ENCODE data around the gene SLC25A17.

The SLC25A17 gene

GRCh38 chr22:40749829-40750228 lies 69.3 kb downstream of the SLC25A17 start:
- H4K20me1 ChIP-seq (ENCODE audit: insufficient read depth, low read length), result no peaks in the 10 kb centered on the region
- H3K4me1 ChIP-seq (ENCODE audit: low read length), result no peaks in the 10 kb centered on the region
- H3K4me3 ChIP-seq (ENCODE audit: low read length), result no peak overlapping the region
- H3K27ac ChIP-seq (ENCODE audit: low read length), result no peak overlapping the region
- H3K9me3 ChIP-seq (ENCODE audit: insufficient read depth, low read length), result no peaks in the 10 kb centered on the region
- no peak overlapping the region for H3K4me2 ChIP-seq (ENCODE audit: low read length)
- no peak overlapping the region for H3K9ac ChIP-seq (ENCODE audit: low read length)
- H3K79me2 ChIP-seq (ENCODE audit: low read length), result no peaks in the 10 kb centered on the region
- H2AFZ ChIP-seq (ENCODE audit: low read depth, low read length), result no peak overlapping the region
- H3K36me3 ChIP-seq (replicated peaks; ENCODE audit: low read depth, low read length), result no peaks in the 10 kb centered on the region
- no peak for TF ChIP-seq EZH2phosphoT487 (IDR thresholded peaks at IDR 0.05; ENCODE audit: low read depth)
- TF ChIP-seq CTCF (IDR thresholded peaks at IDR 0.05; ENCODE audit: low read depth, low read length), result no peak
- H3K27me3 ChIP-seq (ENCODE audit: low read depth, low read length), result 0 out of 2 replicates have a peak, but pooled peaks cover 3% of the 10 kb centered on the region

GRCh38 chr22:40748388-40749355 lies 70.5 kb downstream of the SLC25A17 start:
- TF ChIP-seq CTCF (IDR thresholded peaks at IDR 0.05; ENCODE audit: low read depth, low read length) (no peak), EZH2phosphoT487 (IDR thresholded peaks at IDR 0.05; ENCODE audit: low read depth) (no peak)
- no peaks in the 10 kb centered on the region for H4K20me1 ChIP-seq (ENCODE audit: insufficient read depth, low read length)
- H3K4me3 ChIP-seq (ENCODE audit: low read length), result no peak overlapping the region
- H3K9me3 ChIP-seq (ENCODE audit: insufficient read depth, low read length), result no peaks in the 10 kb centered on the region
- H3K79me2 ChIP-seq (ENCODE audit: low read length), result no peaks in the 10 kb centered on the region
- no peaks in the 10 kb centered on the region for H3K36me3 ChIP-seq (replicated peaks; ENCODE audit: low read depth, low read length)
- H3K9ac ChIP-seq (ENCODE audit: low read length), result no peak overlapping the region
- H3K27ac ChIP-seq (ENCODE audit: low read length), result no peak overlapping the region
- H3K4me1 ChIP-seq (ENCODE audit: low read length), result no peaks in the 10 kb centered on the region
- H3K27me3 ChIP-seq (ENCODE audit: low read depth, low read length), result 0 out of 2 replicates have a peak, but pooled peaks cover 3% of the 10 kb centered on the region
- H2AFZ ChIP-seq (ENCODE audit: low read depth, low read length), result no peak overlapping the region
- no peak overlapping the region for H3K4me2 ChIP-seq (ENCODE audit: low read length)

- no peak overlapping the region for H3K4me2 ChIP-seq (ENCODE audit: low read length)
Observed at GRCh38 chr22:40747361-40747760, 71.8 kb downstream of the SLC25A17 start.

More at GRCh38 chr22:40747361-40747760, 71.8 kb downstream of the SLC25A17 start:
- 0 out of 2 replicates have a peak, but pooled peaks cover 3% of the 10 kb centered on the region for H3K27me3 ChIP-seq (ENCODE audit: low read depth, low read length)
- no peaks in the 10 kb centered on the region for H3K9me3 ChIP-seq (ENCODE audit: insufficient read depth, low read length)
- H3K79me2 ChIP-seq (ENCODE audit: low read length), result no peaks in the 10 kb centered on the region
- H2AFZ ChIP-seq (ENCODE audit: low read depth, low read length), result no peak overlapping the region
- TF ChIP-seq EZH2phosphoT487 (IDR thresholded peaks at IDR 0.05; ENCODE audit: low read depth) (no peak), CTCF (IDR thresholded peaks at IDR 0.05; ENCODE audit: low read depth, low read length) (no peak)
- no peak overlapping the region for H3K27ac ChIP-seq (ENCODE audit: low read length)
- no peak overlapping the region for H3K4me3 ChIP-seq (ENCODE audit: low read length)
- H3K4me1 ChIP-seq (ENCODE audit: low read length), result no peaks in the 10 kb centered on the region
- no peaks in the 10 kb centered on the region for H4K20me1 ChIP-seq (ENCODE audit: insufficient read depth, low read length)
- no peaks in the 10 kb centered on the region for H3K36me3 ChIP-seq (replicated peaks; ENCODE audit: low read depth, low read length)
- no peak overlapping the region for H3K9ac ChIP-seq (ENCODE audit: low read length)
